Activated CD8-positive, alpha-beta memory T cell treated with anti-CD3 and anti-CD28 coated beads, Interleukin-2, amount 50 U/mL, for 48 hours (primary cell): Measurements from ENCODE around the gene UGT1A4.
A peak's percentile ranks its signal among the peaks of the same experiment; 100 is the strongest.
"Not testable (repeated sequence)": the region's sequence is repeated elsewhere in the genome, so short reads cannot be mapped to it uniquely, and the experiment has no call there.

ENCODE experiments used
- DNase-seq: peaks from one replicate; pipeline ENCODE4 v3.0.0-alpha.2; 2020

Gene UGT1A4

DNA sequence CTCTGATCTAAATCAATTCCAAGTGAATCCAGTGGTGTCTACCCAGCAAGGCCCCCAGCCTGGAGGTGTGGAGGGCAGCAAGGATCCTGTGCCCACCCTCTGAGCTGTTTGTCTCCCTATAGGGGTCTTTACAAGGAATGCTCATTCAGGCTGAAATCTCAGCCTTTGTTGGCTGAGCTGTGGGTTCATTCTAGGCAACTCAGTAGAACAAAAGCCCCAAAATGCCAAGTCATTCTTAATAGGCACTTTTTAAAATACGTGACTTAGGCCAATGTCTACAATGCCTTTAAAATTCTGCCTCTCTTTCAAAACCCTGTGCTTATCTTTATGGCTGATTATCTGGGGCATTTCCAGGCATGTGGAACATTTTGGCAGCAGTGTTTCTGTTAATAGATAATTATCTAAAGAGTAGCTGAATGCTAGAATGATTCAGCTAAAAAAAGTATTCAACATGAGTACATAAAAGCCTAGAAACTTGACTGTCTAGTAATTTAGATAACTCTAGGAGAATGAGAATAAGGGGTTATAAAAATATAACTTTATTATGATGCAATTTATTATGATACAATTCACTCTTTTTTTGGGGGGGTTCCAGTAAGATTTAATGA lies 18.4 kb upstream of the UGT1A4 start:
- no peak for DNase-seq

DNA sequence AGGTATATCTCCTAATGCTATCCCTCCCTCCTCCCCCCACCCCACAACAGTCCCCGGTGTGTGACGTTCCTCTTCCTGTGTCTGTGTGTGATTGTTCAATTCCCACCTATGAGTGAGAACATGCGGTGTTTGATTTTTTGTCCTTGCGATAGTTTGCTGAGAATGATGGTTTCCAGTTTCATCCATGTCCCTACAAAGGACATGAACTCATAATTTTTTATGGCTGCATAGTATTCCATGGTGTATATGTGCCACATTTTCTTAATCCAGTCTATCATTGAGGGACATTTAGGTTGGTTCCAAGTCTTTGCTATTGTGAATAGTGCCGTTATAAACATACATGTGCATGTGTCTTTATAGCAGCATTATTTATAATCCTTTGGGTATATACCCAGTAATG lies 17.7 kb upstream of the UGT1A4 start:
- DNase-seq: not testable (repeated sequence)

DNA sequence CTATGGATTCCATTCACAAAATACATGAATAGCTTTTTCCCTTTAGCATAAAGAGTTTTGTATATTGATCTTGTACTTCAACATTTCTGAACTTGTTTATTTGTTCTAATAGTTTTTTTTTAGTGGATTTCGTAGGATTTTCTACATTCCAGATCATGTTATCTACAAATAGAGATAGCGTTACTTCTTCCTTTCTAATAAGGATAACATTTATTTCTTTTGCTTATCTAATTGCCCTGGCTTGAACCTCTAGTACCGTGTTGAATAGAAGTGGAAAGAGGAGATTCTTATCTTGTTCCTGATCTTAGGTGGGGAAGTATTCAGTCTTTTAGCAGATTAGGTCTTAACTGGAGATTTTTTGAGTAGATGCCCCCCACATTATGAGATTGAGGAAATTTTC lies 16.3 kb upstream of the UGT1A4 start:
- no peak for DNase-seq

DNA sequence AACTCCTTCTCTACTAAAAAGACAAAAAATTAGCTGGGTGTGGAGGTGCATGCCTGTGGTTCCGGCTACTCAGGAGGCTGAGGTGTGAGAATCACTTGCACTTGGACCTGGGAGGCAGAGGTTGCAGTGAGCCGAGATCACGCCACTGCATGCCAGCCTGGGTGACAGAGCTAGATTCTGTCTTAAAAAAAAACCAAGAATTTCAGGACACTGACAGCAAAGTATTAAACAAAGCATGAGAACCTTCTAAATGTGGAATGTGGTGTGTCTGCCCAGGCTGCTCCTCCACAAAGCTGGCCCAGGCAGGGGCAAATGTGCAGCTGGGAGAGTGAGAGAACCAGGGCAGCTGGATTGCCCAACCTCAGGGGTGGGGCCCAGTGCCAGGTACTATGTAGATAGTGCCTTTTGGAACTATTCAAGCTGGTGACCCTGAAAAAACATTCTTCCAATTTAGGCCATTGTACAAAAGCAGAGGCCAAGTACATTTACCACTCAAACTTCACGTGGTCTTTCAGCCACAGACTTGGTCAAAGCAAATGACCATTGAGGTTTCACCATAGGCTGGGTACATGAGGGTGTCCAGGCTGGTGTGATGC lies 12.5 kb upstream of the UGT1A4 start:
- DNase-seq: no peak

DNA sequence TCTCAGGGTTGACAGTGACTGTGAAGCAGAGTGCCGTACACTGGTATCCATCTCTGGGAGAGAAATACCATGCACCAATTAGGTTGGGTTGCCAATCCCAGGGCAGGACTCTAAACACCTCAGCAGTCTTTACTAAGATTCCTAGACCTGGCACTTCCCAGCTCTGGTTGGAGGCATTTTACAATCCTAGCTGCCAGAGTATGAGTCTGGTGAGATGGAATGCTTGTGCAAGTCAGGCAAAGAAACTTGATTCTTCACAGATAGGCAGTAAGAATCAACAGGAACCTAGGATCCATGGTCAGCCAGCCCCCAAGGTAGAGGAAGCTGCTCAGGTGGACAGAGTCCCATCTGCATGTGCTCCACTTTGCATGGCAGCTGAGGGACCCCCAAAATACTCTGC lies 11.8 kb upstream of the UGT1A4 start:
- no peak for DNase-seq

DNA sequence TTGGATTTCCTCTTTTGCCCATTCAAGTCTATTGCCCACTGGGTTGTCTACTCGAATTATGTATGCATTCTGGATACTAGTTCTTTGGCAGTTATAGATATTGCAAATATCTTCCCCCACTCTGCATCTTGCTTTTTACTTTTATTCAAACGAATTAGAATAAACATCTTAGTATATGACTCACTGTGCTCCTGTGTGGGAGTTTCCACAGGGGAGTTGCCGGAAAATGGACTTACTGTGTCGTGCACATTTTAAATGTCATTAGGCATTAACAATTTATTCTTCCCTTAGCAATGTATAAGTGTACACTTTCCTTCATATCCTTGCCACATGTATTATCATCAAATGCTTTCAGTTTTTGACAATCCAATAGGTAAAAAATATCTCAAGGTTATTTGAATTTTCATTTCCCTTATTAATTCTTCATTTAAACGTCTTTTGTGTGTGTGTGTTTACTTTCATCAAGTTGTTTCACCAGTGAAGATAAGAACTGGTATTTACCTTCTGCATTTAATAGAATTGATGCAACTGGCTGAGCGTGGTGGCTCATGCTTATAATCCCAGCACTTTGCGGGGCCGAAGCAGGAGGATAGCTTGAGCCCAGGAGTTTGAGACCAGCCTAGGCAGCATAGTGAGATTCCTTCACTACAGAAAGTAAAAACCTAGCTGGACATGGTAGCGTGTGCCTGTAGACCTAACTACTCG lies 10.4 kb upstream of the UGT1A4 start:
- DNase-seq: no peak

DNA sequence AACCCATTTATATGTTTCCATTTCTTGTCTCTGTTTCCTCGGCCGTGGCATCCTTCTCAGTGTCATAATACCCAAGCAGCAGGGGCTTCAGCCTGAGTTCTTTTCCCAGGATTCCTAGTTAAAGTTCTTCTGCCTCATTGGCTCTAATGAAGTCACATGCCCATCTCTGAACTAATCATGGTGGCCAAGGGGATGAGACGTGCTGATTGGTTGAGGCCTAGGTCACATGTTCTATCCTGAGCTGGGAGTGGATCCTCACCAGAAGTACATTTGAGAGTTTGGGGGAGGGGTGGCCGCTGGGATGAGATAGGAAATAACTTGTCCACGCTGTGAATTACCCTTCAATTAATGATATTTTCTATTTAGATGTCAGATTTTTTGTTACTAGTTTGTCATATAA lies 9.6 kb upstream of the UGT1A4 start:
- no peak for DNase-seq

DNA sequence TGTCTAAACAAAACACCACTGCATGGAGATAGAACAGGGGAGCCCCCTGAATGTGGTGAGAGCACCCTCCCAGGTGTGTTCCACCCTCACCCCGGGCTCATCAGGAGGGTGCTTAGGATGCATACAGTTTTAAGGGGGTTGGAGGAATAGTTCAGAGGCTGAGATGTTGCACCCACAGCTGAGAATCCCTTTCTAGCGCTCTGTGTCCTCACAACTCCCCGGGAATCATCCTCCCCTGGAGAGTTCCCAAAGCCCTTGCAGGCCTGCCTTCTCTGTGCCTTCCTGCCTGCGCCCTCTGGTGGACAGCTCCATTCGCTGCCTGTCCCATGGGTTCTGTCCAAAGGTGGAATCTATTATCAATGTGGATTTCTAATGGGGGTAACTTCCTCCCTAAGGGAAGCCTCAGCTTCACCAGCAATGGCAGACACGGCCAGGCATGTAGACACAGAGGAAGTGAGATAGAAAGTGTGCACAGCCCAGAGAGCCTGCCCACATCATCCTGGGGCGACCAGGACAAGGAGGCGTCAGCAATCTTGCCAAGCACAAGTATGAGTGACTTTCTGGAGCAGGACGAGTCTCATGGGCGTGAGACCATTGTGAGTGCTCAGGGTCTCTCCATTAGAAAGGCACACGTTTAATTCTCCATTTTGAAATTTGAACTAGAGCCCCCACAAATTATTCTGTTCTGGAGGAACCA lies 7.1 kb upstream of the UGT1A4 start:
- peak; percentile 87 for DNase-seq

DNA sequence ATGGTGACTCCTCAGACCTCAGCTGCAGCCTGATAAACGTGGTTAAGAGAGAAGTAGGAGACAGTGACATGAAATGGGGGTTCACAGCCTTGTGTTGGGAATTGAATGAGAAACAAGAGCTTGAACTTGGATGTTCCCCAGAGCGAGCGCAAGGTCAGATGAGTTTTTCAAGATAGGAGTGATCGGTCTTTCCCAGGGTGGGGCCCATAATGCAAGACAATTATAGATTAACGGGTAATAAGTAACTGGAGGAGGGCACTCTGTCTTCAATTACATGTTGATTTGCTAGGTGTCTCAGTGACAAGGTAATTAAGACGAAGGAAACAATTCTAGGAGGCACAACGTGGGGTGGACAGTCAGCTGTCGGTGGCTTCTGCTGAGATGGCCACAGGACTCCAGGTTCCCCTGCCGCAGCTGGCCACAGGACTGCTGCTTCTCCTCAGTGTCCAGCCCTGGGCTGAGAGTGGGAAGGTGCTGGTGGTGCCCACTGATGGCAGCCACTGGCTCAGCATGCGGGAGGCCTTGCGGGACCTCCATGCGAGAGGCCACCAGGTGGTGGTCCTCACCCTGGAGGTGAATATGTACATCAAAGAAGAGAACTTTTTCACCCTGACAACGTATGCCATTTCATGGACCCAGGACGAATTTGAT lies 5.8 kb upstream of the UGT1A4 start, which contains the start of gene UGT1A5:
UGT1A5 (plus strand) TSS at position 297 of the 651 bp plus-strand sequence; CDS start at position 382, 85 bp downstream.
- DNase-seq: no peak

DNA sequence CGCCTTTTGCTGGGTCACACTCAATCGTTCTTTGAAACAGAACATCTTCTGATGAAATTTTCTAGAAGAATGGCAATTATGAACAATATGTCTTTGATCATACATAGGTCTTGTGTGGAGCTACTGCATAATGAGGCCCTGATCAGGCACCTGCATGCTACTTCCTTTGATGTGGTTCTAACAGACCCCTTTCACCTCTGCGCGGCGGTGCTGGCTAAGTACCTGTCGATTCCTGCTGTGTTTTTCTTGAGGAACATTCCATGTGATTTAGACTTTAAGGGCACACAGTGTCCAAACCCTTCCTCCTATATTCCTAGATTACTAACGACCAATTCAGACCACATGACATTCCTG lies 5.3 kb upstream of the UGT1A4 start:
- no peak for DNase-seq

DNA sequence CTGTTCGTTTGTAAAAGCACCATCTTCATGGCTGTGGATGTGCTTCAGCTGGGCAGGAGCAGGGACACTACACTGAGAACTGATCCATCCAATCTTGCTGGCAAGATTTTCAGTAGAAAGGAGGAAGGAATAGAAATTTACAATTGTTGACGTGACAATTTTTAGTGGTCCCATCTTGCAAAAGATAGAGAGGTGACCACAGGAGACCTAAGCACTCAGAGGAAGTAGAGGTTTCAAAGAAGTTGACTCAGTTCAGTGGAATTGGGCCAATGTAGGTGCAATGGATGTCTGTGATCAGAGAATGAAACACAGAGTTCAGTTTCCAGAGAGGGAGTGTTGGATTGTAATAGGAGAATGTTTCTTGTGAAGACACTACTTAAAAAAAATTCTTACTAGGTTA lies 4.4 kb upstream of the UGT1A4 start:
- no peak for DNase-seq

DNA sequence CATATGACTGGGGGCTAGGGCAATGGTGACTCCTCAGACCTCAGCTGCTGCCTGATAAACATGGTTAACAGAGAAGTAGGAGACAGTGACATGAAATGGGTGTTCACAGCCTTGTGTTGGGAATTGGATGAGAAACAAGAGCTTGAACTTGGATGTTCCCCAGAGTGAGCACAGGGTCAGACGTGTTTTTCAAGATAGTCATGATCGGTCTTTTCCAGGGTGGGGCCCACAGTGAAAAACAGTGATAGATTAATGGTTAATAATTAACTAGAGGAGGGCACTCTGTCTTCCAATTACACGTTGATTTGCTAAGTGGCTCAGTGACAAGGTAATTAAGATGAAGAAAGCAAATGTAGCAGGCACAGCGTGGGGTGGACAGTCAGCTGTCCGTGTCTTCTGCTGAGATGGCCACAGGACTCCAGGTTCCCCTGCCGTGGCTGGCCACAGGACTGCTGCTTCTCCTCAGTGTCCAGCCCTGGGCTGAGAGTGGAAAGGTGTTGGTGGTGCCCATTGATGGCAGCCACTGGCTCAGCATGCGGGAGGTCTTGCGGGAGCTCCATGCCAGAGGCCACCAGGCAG lies 10.3 kb downstream of the UGT1A4 start, which contains the start of gene UGT1A3:
UGT1A3 (plus strand) TSS at position 320 of the 579 bp plus-strand sequence; CDS start at position 405, 85 bp downstream.
- no peak for DNase-seq

DNA sequence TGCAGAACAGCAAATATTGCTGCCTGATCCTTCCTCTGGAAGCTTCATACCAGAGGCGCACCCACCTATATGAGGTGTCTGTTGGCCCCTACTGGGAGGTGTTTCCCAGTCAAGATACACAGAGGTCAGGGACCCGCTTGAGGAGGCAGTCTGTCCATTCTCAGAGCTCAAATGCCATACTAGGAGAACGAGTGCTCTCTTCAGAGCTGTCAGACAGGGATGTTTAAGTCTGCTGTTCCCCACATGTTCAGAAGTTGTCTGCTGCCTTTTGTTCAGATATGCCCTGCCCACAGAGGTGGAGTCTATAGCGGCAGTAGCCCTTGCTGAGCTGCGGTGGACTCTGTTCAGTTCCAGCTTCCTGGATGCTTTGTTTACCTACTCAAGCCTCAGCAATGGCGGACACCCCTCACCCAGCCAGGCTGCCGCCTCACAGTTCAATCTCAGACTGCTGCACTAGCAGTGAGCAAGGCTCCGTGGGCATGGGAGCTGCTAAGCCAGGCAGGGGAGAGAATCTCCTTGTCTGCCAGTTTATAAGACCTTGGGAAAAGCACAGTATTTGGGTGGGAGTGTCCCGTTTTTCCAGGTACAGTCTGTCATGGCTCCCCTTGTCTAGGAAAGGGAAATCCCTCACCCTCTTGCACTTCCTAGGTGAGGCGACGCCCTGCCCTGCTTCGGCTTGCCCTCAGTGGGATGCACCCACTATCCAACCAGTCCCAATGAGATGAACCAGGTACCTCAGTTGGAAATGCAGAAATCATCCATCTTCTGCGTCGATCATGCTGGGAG lies 18.5 kb downstream of the UGT1A4 start:
- DNase-seq: not testable (repeated sequence)

DNA sequence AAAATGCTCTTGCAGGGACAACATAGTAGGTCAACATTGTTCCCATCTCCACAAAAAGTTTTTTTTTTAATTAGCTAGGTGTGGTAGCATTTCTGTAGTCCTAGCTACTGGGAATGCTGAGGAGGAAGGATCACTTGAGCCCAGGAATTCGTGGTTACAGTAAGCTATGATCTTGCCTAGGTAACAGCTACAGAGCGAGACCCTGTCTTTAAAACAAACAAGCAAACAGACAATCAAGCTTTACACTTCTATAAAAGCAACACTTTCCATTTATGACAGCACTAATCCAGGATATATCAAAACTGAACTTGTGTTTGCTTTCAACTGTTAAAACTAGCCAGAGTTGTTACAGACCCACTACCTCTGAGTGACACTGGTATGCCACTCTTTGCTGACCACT lies 22.3 kb downstream of the UGT1A4 start:
- DNase-seq: no peak

DNA sequence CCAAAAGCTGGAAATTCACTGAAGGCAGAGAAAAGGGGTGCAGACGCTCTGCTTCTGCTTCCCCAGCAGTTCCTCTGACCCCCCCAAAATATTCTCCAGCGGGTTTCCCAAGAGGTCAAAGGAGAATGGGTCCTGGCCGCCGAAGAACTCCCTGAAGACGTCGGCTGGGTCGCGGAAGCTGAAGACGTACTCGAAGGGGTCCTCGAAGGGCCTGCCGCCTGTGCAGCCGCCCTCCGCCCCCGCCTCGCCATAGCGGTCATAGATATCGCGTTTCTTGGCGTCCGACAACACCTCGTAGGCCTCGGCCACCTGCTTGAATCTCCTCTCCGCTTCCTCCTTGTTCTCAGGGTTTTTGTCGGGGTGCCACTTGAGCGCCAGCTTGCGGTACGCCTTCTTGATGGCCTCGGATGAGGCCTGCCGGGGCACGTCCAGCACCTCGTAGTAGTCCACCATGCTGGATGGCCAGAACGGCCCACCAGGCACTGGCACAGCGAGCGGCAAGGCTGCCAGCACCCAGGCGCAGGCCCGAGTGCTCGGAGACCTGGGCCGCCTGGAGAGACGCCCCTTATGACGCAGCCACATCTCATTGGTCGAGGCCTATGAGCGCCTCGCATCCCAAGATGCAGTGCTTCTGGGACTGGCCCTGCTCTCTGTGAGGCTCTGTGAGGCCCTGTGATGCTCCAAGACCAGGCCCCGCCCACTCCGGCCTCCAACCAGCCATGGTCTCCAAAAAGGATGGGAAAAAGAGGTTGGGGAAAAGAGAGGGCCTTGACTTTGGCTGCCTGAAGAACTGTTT lies 25.1 kb downstream of the UGT1A4 start:
- DNase-seq: no peak

DNA sequence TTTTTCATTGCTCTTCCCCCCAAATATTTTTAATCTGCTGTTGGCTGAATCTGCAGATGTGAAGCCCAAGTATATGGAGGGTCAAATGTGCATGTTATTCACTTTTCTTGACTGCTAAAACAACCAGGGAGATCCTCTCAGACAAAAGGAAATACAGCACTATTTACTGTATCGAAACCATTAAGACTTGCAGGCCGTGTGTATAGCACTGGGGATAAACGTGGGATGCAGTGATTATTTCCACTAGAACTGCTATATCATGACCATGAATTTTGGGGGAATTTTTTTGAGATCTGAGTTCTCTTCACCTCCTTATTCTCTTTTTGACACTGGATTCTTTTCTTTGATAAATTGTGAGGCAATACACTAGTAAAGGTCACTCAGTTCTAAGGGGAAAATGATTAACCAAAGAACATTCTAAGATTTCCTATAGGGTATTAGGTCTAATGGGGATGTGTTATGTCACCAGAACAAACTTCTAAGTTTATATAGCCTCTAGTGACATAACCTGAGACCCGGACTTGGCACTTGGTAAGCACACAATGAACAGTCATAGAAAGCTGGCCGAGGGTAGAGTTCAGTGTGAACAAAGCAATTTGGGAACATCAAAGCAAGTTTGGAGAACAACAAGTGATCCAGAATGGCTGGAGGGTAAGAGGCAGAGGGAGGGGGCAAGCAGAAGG lies 26.7 kb downstream of the UGT1A4 start:
- no peak for DNase-seq

DNA sequence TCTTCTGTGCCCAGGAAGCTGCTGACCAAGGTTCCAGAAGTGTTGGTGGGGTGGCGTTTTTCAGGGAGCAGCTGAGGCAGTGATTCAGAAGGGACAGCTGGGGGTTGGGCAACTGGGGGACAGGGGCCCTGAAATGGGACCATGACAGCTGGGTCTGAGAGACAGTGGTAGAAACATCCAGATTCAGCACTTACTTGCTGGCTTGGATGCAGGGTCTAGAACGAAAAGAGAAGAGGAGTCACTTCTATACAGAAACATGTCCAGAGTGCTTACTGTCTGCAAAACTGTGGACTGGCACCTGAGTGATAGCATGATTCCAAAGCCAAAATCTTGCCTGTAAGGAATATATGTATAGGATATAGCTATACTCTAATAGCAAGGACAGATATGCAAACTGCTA lies 27.3 kb downstream of the UGT1A4 start:
- not testable (repeated sequence) for DNase-seq

DNA sequence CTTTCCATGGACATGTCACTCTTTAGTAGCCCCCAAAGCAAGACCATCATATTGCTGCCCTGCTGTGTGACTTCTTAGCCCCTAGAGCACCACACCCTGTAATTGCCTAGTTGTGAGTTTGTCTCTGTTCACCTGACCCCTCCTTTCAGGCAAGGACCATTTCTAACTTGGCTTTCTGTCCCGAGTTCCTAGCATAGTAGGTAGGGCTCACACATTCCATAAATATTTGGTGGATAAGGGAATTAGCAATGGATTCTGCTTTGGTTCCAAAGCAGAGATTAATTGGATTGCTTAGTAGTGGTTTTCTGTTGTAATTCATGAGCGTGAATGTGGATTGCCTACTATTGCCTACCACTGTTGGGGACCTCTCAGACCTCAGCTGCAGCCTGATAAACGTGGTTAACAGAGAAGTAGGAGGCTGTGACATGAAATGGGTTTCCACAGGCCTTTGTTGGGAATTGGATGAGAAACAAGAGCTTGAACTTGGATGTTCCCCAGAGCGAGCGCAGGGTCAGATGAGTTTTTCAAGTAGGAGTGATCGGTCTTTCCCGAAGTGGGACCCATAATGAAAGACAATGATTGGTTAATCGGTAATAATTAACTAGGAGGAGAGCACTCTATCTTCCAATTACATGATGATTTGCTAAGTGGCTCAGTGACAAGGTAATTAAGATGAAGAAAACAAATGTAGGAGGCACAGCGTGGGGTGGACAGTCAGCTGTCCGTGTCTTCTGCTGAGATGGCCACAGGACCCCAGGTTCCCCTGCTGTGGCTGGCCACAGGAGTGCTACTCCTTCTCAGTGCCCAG lies 28.1 kb downstream of the UGT1A4 start:
- DNase-seq: no peak

DNA sequence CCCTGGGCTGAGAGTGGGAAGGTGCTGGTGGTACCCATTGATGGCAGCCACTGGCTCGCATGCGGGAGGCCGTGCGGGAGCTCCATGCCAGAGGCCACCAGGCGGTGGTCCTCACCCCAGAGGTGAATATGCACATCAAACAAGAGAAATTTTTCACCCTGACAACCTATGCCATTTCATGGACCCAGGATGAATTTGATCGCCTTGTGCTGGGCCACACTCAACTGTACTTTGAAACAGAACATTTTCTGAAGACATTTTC lies 28.7 kb downstream of the UGT1A4 start:
- DNase-seq: no peak

DNA sequence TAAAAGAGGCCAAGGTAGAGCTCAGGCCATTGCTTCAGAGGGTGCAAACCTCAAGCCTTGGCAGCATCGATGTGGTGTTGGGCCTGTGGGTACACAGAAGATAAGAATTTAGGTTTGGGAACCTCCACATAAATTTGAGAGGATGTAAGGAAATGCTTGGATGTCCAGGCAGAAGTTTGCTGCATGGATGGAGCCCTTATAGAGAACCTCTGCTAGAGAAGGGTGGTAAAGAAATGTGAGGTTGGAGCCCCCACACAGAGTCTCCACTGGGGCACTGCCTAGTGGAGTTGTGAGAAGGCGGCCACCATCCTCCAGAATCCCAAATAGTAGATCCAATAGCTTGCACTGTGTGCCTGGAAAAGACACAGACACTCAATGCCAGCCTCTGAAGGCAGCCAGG lies 32.2 kb downstream of the UGT1A4 start:
- DNase-seq: not testable (repeated sequence)
